ENCODE data around the gene GYG1.

GRCh38 chr3:148951599-148952361 is 39.6 kb upstream of the GYG1 start:
- TF ChIP-seq CTCF (IDR thresholded peaks at IDR 0.05; ENCODE audit: poor library complexity, severe bottlenecking), result no peak
- TF ChIP-seq EZH2 (IDR thresholded peaks at IDR 0.05; ENCODE audit: borderline replicate concordance, insufficient read depth, low read length, poor library complexity, severe bottlenecking), result no peak
- TF ChIP-seq EP300 (conservative IDR thresholded peaks at IDR 0.05; ENCODE audit: poor library complexity, severe bottlenecking), result no peak
- TF ChIP-seq POLR2AphosphoS5 (IDR thresholded peaks at IDR 0.05), result no peak
- TF ChIP-seq RAD21 (conservative IDR thresholded peaks at IDR 0.05), result no peak
- TF ChIP-seq, protein P1, sequence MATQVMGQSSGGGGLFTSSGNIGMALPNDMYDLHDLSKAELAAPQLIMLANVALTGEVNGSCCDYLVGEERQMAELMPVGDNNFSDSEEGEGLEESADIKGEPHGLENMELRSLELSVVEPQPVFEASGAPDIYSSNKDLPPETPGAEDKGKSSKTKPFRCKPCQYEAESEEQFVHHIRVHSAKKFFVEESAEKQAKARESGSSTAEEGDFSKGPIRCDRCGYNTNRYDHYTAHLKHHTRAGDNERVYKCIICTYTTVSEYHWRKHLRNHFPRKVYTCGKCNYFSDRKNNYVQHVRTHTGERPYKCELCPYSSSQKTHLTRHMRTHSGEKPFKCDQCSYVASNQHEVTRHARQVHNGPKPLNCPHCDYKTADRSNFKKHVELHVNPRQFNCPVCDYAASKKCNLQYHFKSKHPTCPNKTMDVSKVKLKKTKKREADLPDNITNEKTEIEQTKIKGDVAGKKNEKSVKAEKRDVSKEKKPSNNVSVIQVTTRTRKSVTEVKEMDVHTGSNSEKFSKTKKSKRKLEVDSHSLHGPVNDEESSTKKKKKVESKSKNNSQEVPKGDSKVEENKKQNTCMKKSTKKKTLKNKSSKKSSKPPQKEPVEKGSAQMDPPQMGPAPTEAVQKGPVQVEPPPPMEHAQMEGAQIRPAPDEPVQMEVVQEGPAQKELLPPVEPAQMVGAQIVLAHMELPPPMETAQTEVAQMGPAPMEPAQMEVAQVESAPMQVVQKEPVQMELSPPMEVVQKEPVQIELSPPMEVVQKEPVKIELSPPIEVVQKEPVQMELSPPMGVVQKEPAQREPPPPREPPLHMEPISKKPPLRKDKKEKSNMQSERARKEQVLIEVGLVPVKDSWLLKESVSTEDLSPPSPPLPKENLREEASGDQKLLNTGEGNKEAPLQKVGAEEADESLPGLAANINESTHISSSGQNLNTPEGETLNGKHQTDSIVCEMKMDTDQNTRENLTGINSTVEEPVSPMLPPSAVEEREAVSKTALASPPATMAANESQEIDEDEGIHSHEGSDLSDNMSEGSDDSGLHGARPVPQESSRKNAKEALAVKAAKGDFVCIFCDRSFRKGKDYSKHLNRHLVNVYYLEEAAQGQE (IDR thresholded peaks at IDR 0.05; ENCODE audit: borderline replicate concordance), result no peak
- TF ChIP-seq TAF1 (IDR thresholded peaks at IDR 0.05; ENCODE audit: low read depth), result no peak
- no peak for TF ChIP-seq MXI1 (conservative IDR thresholded peaks at IDR 0.05; ENCODE audit: poor library complexity, severe bottlenecking)
- TF ChIP-seq SMC3 (conservative IDR thresholded peaks at IDR 0.05; ENCODE audit: poor library complexity), result no peak

Measured in neural cell (in vitro differentiated cells).